ENCODE results near the gene BOD1.

- TF ChIP-seq CTCF (IDR thresholded peaks at IDR 0.05) = no peak
- no peak for TF ChIP-seq EZH2phosphoT487 (IDR thresholded peaks at IDR 0.05)
- no peak for TF ChIP-seq EZH2 (IDR thresholded peaks at IDR 0.05)
Measured at GRCh38 chr5:173568128-173568527, 48.3 kb downstream of the BOD1 start.

Measured in neural progenitor cell (in vitro differentiated cells).